NCI-H526 (cell line): ENCODE data around the gene MBD2.
A peak's percentile ranks its signal among the peaks of the same experiment; 100 is the strongest.
"Not testable (repeated sequence)": the region's sequence is repeated elsewhere in the genome, so short reads cannot be mapped to it uniquely, and the experiment has no call there.

Source experiments
- DNase-seq, 2 experiments: peaks; one replicate each; lab custom pipeline; 2025; lab: John Stamatoyannopoulos, UW

MBD2 gene

GRCh38 chr18:54150226-54150625 is 74.2 kb downstream of the MBD2 start:
- no peak for DNase-seq

- DNase-seq, result no peak
Observed at GRCh38 chr18:54149078-54149697, 75.3 kb downstream of the MBD2 start.

GRCh38 chr18:54148678-54149077 is 75.8 kb downstream of the MBD2 start:
- DNase-seq, result no peak

- no peak for DNase-seq
Observed at GRCh38 chr18:54148151-54148550, 76.3 kb downstream of the MBD2 start.

- DNase-seq, result no peak
Observed at GRCh38 chr18:54147439-54147838, 77.0 kb downstream of the MBD2 start.

- no peak for DNase-seq
Observed at GRCh38 chr18:54141041-54141608, 83.3 kb downstream of the MBD2 start.

GRCh38 chr18:54140641-54141040 is 83.8 kb downstream of the MBD2 start:
- no peak for DNase-seq

- no peak for DNase-seq
Observed at GRCh38 chr18:54135216-54135615, 89.3 kb downstream of the MBD2 start.

GRCh38 chr18:54134053-54134452 is 90.4 kb downstream of the MBD2 start:
- no peak for DNase-seq

- DNase-seq, result no peak
Observed at GRCh38 chr18:54130631-54131030, 93.8 kb downstream of the MBD2 start.

- no peak for DNase-seq
Observed at GRCh38 chr18:54130177-54130576, 94.3 kb downstream of the MBD2 start.

GRCh38 chr18:54129448-54130067 is 94.9 kb downstream of the MBD2 start:
- DNase-seq, result no peak

GRCh38 chr18:54127759-54128378 is 96.6 kb downstream of the MBD2 start:
- peak in 1 of 2 experiments; percentile 62 for DNase-seq

GRCh38 chr18:54125429-54125828 is 99.0 kb downstream of the MBD2 start:
- no peak for DNase-seq

- not testable (repeated sequence) for DNase-seq
Observed at GRCh38 chr18:54123720-54124440, 100.6 kb downstream of the MBD2 start.

- peak in 1 of 2 experiments; percentile 70 for DNase-seq
Observed at GRCh38 chr18:54119524-54120019, 104.9 kb downstream of the MBD2 start.

GRCh38 chr18:54117853-54118773 is 106.4 kb downstream of the MBD2 start:
- no peak for DNase-seq

GRCh38 chr18:54116541-54117257 is 107.8 kb downstream of the MBD2 start:
- DNase-seq, result no peak

GRCh38 chr18:54112356-54112755 is 112.1 kb downstream of the MBD2 start:
- DNase-seq, result no peak

- no peak for DNase-seq
Observed at GRCh38 chr18:54109131-54109683, 115.3 kb downstream of the MBD2 start.
